C1 segment of cervical spinal cord (tissue), 14 donors: ENCODE data around the gene NPFF.
A peak's percentile ranks its signal among the peaks of the same experiment; 100 is the strongest.
"Not testable (repeated sequence)": the region's sequence is repeated elsewhere in the genome, so short reads cannot be mapped to it uniquely, and the experiment has no call there.

ENCODE experiments used
- DNase-seq, 14 donors: peaks; one replicate each; lab custom pipeline; 2025; lab: John Stamatoyannopoulos, UW

NPFF gene, protein sequence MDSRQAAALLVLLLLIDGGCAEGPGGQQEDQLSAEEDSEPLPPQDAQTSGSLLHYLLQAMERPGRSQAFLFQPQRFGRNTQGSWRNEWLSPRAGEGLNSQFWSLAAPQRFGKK

DNA sequence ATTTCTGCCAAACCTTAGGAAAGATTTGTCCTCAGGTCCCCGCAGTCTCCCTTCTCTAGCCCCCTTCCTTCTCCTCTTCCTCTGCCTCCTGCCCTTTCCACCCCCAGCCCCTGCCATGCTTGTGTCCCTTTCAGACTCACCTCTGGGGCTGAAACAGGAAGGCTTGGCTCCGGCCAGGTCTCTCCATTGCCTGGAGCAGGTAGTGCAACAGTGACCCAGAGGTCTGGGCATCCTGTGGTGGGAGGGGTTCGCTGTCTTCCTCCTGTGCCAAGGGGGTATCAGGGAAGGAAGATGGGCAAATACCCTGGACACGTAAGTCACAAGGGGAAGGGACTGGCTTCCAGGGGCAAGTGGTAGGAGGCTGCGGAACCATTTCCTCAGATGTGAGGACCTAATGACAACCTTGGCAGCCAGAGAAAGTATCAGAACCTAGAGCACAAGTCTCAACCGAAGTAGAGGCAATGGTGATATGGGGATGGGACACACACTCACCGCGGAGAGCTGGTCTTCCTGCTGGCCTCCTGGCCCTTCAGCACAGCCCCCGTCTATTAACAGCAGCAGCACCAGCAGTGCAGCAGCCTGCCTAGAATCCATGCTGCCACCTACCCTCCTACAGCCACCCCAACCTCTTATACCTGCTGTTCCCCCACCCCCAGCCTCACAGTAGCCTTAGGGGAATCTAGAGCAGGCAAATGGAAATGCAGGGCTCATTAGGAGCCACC is at the start of gene NPFF:
TSS of gene NPFF (minus strand) at position 604 of the 722 bp plus-strand sequence. CDS start at position 594, 10 bp downstream.
- DNase-seq: no peak

DNA sequence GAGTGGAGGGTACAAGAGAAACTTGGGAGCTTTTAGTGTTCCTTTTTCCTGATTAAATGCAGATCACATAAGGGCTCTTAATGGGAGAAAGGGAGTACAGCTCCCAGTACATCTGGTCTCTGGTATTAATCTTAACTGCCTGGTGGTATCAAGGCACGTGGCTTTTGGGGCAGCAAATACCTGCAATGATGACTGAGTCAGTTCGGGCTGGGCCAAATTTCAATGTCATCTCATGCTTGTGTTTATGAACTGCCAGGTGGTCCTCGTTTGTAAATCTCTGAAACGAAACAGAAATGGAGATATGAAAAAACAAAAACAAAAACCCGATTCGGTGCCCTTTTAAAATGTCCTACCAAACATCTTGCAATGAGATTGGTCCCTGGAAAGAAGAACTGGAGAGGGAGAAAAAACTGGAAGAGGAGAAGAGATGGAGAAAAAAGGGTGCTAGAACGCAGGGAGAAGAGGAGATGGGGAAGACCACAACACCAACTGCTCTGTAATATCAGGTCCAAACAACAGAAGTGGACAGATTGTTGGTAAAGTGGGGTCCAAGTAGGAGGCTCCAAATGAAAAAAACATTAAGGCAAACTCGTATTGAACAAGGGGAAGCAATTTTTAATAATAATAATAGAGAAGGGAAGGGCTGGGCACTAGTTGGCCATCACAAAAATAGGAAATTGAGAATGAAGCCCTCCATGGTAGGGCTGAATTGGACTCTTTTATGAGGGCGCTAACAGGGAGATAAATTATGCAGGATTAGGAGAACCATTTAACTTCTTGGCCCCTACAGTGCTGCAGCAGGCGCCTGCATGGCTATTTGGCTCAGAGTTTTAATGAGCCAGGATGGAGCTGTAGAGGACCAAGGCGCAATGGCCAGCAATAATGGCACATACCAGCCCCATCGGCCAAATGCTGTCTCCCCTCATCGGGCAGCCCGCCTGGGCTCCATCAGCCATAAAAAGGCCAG is 45.4 kb upstream of the NPFF start:
- DNase-seq: peak in 4 of 14 donors; percentile 16 to 86 (median 19)

DNA sequence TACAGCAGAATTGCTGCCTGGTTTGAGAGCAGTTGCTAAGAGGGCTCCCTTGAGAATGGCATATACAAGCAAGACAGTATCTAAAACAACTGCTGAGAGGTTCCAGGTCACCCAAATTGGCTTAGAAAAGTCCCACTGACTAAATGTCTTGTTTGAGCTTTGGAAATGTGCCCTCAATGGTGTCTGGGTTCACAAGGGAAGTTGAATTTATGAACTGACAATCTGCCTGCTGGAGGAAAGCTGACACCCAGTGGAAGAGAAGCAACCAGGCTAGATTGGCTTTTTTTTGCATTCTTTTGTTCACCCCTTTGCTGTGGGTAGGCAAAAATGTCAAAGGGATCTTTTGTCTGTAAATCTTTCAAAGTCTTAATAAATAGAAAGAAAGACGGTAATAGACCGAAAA is 44.6 kb upstream of the NPFF start:
- DNase-seq: peak in 4 of 14 donors; percentile 9 to 70 (median 11)

DNA sequence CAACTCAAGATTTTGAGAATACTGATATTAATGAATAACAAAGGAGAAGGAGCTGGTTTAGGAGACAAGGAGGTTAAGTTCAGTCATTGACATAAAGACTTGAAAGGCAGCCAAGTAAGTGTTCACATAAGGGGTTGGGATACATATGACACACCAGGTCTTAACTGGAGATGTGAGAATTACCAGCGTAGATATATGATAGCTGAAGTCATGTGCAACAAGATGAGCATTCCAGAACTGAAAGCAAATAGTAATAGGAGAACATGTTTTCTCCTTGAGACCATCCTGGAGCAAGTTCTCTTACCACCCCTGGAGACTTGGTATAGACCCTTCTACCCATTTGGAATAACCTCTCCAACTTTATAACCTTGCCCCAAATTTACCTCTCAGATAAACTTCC is 43.3 kb upstream of the NPFF start:
- no peak for DNase-seq

DNA sequence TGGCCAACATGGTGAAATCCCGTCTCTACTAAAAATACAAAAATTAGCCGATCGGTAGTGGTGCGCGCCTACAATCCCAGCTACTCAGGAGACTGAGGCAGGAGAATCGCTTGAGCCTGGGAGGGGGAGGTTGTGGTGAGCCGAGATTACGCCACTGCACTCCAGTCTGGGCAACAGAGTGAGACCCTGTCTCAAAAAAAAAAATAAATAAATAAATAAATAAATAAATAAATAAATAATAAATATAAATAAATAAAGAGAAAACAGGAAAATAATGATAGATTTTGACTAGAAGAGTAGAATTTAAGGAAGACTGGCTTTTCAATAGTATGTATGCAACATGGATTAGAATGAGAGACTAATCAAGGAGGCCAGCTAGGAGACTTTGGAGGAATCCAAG is 42.8 kb upstream of the NPFF start:
- not testable (repeated sequence) for DNase-seq

DNA sequence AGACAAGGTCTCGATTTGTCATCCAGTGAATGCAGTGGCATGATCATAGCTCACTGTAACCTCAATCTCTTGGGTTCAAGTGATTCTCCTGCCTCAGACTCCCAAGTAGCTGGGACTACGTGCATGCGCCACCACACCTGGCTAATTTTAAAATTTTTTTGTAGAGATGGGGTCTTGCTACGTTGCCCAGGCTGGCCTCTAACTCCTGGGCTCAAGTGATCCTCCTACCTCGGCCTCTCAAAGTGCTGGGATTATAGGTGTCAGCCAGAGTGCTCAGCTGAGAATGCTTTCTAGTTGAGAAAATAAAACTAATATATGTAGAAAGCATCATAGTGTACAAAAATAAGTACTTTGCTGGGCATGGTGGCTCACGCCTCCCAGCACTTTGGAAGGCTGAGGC is 41.1 kb upstream of the NPFF start:
- not testable (repeated sequence) for DNase-seq

DNA sequence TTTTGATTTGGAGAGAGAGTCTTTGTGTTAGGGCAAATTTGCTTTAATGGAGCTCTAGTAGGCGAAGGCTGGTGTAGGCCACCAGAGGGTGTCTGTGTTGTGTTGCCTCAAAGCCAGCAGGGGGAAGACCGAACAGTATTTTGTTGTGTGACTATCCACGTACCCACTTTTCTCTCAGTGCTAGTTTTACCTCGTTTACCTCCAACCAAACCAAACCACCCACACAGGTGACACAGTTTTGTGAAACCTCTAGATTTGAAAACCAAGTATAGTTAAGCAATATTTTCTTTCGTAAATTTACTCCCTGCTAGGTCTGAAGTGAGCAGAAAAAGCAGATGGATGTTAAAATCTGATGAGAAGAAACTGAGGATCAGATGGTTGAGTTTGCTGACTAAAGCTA is 36.3 kb upstream of the NPFF start:
- DNase-seq: peak in 11 of 14 donors; percentile 11 to 79 (median 23)

DNA sequence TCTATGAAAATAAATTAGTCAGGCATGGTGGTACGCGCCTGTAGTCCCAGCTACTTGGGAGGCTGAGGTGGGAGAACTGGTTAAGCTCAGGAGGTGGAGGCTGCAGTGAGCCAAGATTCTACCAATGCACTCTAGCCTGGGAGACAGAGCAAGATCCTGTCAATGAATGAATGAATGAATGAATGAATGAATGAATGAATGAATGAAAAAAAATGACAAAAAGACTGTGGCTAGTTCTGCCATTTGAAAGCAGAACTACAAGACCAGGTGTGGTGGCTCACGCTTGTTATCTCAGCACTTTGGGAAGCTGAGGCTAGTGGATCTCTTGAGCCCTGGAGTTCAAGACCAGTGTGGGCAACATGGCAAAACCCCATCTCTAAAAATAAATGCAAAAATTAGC is 32.2 kb upstream of the NPFF start:
- DNase-seq: no peak

DNA sequence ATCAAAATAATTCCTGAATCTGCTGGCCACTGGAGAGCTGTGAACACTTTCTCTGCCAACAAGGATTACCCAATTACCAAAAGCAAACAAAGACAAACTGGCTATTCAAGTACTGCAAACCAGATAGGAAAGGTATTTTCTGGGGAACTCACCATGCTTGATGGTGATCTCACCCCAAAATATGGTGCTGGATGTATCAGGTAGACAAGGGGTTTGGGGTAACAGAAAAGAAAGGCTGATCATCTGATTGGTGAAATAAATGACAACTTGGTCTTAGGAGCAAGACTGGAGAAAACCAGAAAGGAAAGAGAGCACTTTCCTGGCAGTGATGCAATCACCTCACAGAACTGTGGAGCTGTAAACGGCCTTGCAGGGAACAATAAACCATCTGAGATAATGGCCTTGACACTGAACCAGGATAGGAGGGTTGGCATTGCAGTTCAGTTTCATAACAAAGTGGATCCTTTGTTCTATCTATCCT is 31.0 kb upstream of the NPFF start:
- peak in 6 of 14 donors; percentile 13 to 72 (median 25) for DNase-seq

DNA sequence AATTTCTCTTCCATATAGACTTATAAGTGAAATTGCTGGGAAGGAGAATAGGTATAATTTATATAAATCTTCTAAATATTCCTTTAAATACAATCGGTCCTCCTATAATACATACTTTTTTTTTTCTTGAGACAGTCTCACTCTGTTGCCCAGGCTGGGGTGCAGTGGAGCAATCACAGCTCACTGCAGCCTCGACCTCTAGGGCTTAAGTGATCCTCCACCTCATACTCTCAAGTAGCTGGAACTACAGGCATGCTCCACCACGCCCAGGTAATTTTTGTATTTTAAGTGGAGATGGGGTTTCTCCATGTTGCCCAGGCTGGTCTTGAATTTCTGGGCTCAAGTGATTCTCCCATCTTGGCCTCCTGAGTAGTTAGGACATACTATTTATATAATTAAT is 29.7 kb upstream of the NPFF start:
- no peak for DNase-seq

DNA sequence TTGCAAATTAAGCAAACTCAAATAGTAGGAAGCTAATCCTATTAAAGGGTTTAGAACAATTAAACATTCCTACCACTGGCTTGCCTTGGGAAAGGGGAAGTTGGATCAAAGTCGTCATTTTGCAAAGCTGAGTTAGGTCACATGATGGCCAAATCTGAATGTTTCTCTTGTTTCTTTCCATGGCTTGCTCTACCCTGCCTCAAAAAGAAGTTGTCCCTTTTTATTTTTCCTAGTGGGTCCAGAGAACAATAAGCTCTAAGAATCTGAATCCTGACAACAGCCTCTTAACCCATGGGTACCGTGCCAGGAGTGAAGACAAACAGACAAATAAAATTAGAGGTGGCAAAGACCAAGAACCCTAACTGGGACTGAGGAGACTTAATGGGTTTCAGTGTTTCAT is 26.2 kb upstream of the NPFF start:
- DNase-seq: peak in 1 of 14 donors; percentile 19

DNA sequence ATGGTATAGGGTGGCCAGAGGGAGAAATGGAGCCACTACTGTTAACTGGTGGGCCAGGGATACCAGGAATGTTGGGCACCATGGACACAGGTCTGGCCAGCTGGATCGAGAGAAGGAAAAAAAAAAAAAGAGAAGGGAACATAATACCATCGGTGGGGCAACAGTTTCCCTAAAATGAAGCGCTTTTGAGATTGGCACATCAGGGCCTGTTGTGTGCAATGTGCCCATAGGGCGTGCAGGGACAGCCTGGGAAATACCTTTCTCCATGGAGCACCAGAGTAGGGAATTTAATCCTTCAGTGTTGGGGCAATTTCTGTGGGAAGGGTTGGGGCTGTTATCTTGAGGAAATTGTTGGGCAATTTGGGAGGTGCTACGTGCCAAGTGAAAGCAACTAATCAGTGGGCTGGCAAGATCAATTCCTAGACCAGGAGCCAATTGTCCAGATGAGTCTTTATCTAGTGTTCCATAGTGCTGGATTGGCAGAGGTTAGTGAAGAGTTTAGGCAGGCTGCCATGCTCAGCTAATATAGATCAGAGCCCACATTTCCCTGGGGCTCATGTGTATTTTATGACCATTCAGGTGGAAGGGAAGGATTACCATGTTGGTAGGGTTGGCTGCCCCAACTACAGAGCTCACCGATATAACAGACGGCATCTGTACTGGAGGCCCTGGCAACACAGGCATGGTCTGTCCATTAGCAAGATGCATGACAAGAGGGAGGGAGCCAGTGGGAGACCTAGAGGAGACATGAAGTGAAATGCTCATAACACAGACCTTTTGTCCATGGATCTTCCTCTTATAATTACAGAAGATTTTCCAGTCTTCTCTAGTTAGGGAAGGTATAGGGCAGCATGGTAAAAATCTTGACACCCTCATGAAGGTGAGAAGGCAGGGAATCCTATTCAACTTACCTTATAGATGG is 25.5 kb upstream of the NPFF start:
- peak in 1 of 14 donors; percentile 53 for DNase-seq

DNA sequence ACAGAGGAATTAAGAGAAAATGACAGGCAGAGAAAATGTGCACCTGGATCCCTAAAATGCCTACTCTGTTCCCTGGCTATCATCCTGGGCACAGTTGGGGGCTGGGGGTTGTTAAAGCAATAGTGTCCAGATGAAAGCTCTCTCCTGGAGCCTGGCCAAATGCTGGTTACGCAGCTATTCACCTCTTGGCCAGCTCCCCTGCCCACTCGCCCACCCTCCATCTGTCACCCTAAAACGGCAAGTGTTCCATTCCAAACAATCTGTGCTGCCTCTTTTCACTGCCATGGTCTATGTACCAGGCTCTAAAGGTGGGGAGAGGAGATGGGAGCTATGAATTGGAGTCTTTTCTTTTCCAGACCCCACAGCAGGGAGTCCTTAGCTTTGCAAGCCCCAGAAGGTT is 24.7 kb upstream of the NPFF start:
- DNase-seq: peak in 3 of 14 donors; percentile 27 to 98 (median 53)

DNA sequence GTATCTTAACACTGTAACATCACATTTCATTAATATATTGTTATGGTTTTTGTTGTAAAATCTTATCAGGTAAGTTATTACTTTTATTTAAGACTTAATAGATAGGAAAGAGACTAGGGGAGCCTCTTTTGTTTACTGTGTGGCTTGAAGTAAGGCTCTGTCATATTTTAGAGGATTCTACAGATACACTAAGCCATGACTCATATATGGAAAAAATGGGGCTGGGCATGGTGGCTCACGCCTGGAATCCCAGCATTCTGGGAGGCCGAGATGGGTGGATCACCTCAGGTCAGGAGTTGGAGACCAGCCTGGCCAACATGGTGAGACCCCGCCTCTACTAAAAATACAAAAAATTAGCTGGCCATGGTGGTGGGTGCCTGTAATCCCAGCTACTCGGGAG is 23.6 kb upstream of the NPFF start:
- DNase-seq: no peak

DNA sequence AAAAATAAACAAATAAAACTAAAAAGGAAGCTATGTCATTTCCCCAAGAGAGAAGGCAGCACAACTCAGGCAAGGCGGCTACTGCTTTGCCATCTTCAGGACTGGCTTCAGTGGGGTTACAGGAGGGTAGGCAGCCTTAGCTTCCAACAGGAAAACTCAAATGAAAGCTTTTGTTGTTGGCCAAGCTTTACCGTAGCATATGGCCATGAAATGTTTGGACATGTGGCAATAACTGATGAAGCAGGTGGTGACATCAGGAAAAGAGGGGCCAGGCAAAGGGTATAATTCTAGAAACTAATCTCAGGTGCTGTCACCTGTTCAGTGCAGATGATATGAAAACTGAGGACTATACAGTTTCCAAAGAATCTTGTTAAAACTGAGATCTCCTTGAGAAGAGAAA is 22.8 kb upstream of the NPFF start:
- DNase-seq: peak in 3 of 14 donors; percentile 20 to 96 (median 24)

DNA sequence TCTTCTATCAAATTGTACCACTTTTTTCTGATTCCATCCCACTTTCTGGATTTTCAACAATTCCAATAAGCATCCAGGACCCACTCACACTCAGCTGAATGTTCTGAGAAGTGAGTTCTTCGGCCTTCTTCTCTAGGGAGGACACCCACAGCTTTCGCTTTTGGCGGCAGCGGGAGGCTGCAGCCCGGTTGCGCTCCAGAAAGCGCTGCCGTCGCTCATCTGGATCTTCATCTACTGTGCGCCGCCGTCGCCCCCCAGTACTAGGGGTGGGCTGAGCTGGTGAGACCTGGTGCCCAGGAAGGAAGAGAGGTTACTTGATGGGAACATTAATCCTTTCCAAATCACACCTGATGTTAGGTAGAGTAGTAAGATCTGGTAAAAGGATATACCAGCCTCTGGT is 17.2 kb upstream of the NPFF start:
- no peak for DNase-seq

DNA sequence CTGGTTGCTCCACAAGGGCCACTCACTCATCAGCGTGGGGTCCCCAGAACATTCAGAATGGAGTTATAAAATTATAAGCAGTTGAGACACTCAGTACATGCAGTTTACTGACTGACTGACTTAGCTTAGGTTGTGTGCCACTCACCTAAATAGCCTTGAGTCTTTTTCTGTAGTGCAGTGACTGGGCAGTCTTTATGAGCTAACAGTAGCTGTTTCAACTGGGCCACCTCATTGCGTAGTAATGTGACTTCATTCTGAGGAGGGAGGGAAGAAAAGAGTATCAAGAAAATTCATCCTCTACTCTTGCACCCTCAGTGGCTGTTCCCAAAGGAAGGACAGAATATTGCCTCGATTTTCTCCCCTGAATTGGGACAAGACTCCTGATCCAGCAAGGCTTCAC is 15.8 kb upstream of the NPFF start:
- DNase-seq: no peak

DNA sequence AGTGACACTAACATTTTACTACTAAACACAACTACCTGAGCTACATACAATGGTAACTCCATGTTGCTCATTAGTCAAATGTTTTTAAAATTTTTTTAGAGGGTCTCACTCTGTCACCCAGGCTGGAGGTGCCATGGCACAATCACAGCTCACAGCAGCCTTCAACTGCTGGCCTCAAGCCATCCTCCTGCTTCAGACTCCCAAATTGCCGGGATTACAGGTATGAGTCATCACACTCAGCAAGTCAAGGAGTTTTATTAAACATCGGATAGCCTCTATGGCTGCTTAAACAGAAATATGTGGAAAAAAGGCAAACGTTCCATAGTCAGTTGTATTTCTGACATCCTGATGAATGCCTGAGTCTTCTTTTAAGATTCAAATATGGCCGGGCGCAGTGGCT is 11.1 kb upstream of the NPFF start:
- DNase-seq: no peak

DNA sequence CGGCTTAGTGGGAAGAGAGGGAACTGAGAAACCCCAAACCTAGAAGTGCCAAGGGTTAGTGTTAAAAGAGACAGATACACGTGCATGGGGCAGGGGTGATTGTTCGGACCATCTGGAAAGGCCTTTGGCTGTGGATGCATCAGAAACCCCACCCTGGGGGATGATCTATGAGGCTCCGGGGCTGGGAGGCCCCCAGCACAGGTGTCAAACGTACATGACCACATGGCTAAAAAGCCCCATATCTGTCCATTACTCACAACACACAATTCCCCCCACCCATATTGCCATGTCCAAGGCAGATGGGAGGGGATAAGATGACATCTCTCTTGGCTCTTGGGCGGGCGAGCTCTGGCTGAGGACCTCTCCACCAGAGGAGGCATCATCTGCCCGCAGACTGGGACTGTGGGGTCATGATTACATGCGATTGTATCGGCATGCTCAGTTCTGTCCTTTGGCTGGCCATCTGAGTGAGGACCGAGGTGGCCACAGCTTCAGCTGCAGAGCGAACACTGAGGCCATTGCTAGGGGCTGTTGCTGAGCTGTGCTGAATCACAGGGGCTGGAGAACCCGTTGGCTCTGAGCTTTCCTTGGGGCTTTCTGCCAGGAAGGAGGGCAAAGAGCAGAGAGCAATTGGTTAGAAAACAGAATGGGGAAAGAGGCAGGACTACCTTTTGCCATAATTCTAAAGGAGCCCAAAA is 9.6 kb upstream of the NPFF start:
- peak in 1 of 14 donors; percentile 35 for DNase-seq

DNA sequence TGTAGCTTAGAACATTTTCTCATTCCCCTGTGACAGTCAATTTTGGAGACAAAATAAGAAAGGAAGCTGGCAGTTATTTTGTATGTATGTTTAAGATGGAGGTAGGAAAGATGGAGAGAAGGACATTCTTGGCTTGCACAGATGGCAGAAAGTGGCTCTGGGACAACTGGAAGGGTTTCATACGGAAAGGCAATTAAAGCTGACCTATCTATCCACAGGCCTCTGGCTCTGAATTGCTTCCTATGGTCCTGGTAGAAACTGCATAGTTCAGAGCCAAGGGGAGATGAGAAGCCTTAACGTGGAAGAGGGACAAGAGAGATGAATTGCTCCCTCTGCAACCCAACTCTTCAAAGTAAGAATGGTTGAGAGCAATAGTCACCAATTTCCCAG is 8.0 kb upstream of the NPFF start:
- peak in 2 of 14 donors; percentile 24 to 98 for DNase-seq
